Measurements from ENCODE around the gene CMBL. TPM values are rescaled to one million over a fixed set of nuclear protein-coding genes. Genes with fewer than 3 reads are reported as not detected.

Gene CMBL
- total and polyA plus RNA-seq, 2 donors from 2014 or later, result 36.6 to 243 TPM

- Histone ChIP-seq H3K4me1 (ENCODE audit: control insufficient read depth in 2 of 3, insufficient read depth in 2 of 3, low read depth in 1 of 3, low read length in 3 of 3) (no peaks in the 10 kb centered on the region), H3K27me3 (ENCODE audit: control insufficient read depth, insufficient read depth, low read length) (no peaks in the 10 kb centered on the region), H3K36me3 (ENCODE audit: control insufficient read depth in 2 of 3, insufficient read depth in 3 of 3, low read length in 3 of 3) (peaks cover 17 to 51% (median 38%) of the 10 kb centered on the region in 3 donors), H3K4me3 (ENCODE audit: low read length in 3 of 3) (no peak overlapping the region), H3K9ac (ENCODE audit: low read length in 3 of 3) (no peak overlapping the region), H3K9me3 (ENCODE audit: control insufficient read depth in 2 of 3, insufficient read depth in 1 of 3, low read length in 3 of 3) (no peaks in the 10 kb centered on the region), H3K27ac (ENCODE audit: low read depth in 2 of 2, low read length in 2 of 2) (no peak overlapping the region)
- intact Hi-C loops (cut with DNase I), result no loop called here
- no peak for DNase-seq
- no peak for TF ChIP-seq CTCF (IDR thresholded peaks at IDR 0.05; ENCODE audit: borderline replicate concordance, extremely low read depth, insufficient read depth)
- FAIRE-seq, result no peak
These were observed 43.1 kb downstream of the CMBL start for GRCh38 chr5:10264604-10265003.

- Histone ChIP-seq H3K36me3 (ENCODE audit: control insufficient read depth in 2 of 3, insufficient read depth in 3 of 3, low read length in 3 of 3) (peaks cover 25 to 67% (median 54%) of the 10 kb centered on the region in 3 donors), H3K4me3 (ENCODE audit: low read length in 3 of 3) (no peak overlapping the region), H3K27ac (ENCODE audit: low read depth in 2 of 2, low read length in 2 of 2) (no peak overlapping the region), H3K4me1 (ENCODE audit: control insufficient read depth in 2 of 3, insufficient read depth in 2 of 3, low read depth in 1 of 3, low read length in 3 of 3) (no peaks in the 10 kb centered on the region), H3K9ac (ENCODE audit: low read length in 3 of 3) (no peak overlapping the region), H3K27me3 (ENCODE audit: control insufficient read depth, insufficient read depth, low read length) (no peaks in the 10 kb centered on the region), H3K9me3 (ENCODE audit: control insufficient read depth in 2 of 3, insufficient read depth in 1 of 3, low read length in 3 of 3) (no peaks in the 10 kb centered on the region)
- DNase-seq (no peak), FAIRE-seq (no peak)
- TF ChIP-seq CTCF (IDR thresholded peaks at IDR 0.05; ENCODE audit: borderline replicate concordance, extremely low read depth, insufficient read depth), result no peak
- intact Hi-C loops (cut with DNase I), result no loop called here
These were observed 44.7 kb downstream of the CMBL start for GRCh38 chr5:10262995-10263394.

- intact Hi-C loops (cut with DNase I), result no loop called here
- H3K9ac ChIP-seq (ENCODE audit: low read length in 3 of 3), result no peak overlapping the region
- no peak for FAIRE-seq
- H3K36me3 ChIP-seq (ENCODE audit: control insufficient read depth in 2 of 3, insufficient read depth in 3 of 3, low read length in 3 of 3), result peaks cover 28 to 73% (median 60%) of the 10 kb centered on the region in 3 donors
- H3K9me3 ChIP-seq (ENCODE audit: control insufficient read depth in 2 of 3, insufficient read depth in 1 of 3, low read length in 3 of 3), result no peaks in the 10 kb centered on the region
- no peaks in the 10 kb centered on the region for H3K27me3 ChIP-seq (ENCODE audit: control insufficient read depth, insufficient read depth, low read length)
- DNase-seq, result no peak
- TF ChIP-seq CTCF (IDR thresholded peaks at IDR 0.05; ENCODE audit: borderline replicate concordance, extremely low read depth, insufficient read depth), result no peak
- H3K4me3 ChIP-seq (ENCODE audit: low read length in 3 of 3), result no peak overlapping the region
- H3K27ac ChIP-seq (ENCODE audit: low read depth in 2 of 2, low read length in 2 of 2), result no peak overlapping the region
- H3K4me1 ChIP-seq (ENCODE audit: control insufficient read depth in 2 of 3, insufficient read depth in 2 of 3, low read depth in 1 of 3, low read length in 3 of 3), result no peaks in the 10 kb centered on the region
These were observed 45.5 kb downstream of the CMBL start for GRCh38 chr5:10262121-10262774.

- no peak for FAIRE-seq
- H3K36me3 ChIP-seq (ENCODE audit: control insufficient read depth in 2 of 3, insufficient read depth in 3 of 3, low read length in 3 of 3), result peaks cover 34 to 84% (median 69%) of the 10 kb centered on the region in 3 donors
These were observed 46.6 kb downstream of the CMBL start for GRCh38 chr5:10261065-10261464.

More at GRCh38 chr5:10261065-10261464, 46.6 kb downstream of the CMBL start:
- intact Hi-C loops (cut with DNase I), result no loop called here
- Histone ChIP-seq H3K9ac (ENCODE audit: low read length in 3 of 3) (no peak overlapping the region), H3K9me3 (ENCODE audit: control insufficient read depth in 2 of 3, insufficient read depth in 1 of 3, low read length in 3 of 3) (no peaks in the 10 kb centered on the region), H3K27me3 (ENCODE audit: control insufficient read depth, insufficient read depth, low read length) (no peaks in the 10 kb centered on the region), H3K4me3 (ENCODE audit: low read length in 3 of 3) (no peak overlapping the region), H3K27ac (ENCODE audit: low read depth in 2 of 2, low read length in 2 of 2) (no peak overlapping the region), H3K4me1 (ENCODE audit: control insufficient read depth in 2 of 3, insufficient read depth in 2 of 3, low read depth in 1 of 3, low read length in 3 of 3) (no peaks in the 10 kb centered on the region)
- no peak for DNase-seq
- no peak for TF ChIP-seq CTCF (IDR thresholded peaks at IDR 0.05; ENCODE audit: borderline replicate concordance, extremely low read depth, insufficient read depth)
